22Rv1 (cell line): ENCODE results near the gene NEU4.

Source experiments
- H3K27ac ChIP-seq: fragments of 450-650 bp; 2 replicates; pipeline ENCODE4 v1.5.1; 2017
- ZFX ChIP-seq: fragments of 450-650 bp; IDR thresholded peaks from 2 replicates; pipeline ENCODE4 v1.6.1; 2017; ENCODE audit warnings: antibody characterized with exemption, borderline replicate concordance
- TF ChIP-seq, protein P1 (sequence below): fragments of 450-650 bp; IDR thresholded peaks from 2 replicates; pipeline ENCODE4 v1.5.1; 2017; ENCODE audit warnings: mild to moderate bottlenecking

The NEU4 gene

DNA sequence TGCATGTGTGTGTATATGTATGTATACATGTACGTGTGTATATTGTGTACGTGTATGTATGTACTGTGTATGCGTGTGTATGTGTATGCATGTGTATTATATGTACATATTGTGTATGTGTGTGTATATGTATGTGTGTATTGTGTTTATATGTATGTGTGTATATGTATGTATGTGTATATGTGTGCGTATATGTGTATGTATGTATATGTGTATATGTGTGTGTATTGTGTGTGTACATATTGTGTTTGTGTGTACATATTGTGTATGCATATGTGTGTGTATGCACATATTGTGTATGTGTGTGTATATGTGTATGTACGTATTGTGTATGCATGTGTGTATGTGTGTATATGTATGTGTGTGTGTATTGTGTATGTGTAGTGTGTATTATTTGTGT is 15.6 kb upstream of the NEU4 start:
- no peak overlapping the region for H3K27ac ChIP-seq
- TF ChIP-seq ZFX: no peak
- TF ChIP-seq, protein P1, sequence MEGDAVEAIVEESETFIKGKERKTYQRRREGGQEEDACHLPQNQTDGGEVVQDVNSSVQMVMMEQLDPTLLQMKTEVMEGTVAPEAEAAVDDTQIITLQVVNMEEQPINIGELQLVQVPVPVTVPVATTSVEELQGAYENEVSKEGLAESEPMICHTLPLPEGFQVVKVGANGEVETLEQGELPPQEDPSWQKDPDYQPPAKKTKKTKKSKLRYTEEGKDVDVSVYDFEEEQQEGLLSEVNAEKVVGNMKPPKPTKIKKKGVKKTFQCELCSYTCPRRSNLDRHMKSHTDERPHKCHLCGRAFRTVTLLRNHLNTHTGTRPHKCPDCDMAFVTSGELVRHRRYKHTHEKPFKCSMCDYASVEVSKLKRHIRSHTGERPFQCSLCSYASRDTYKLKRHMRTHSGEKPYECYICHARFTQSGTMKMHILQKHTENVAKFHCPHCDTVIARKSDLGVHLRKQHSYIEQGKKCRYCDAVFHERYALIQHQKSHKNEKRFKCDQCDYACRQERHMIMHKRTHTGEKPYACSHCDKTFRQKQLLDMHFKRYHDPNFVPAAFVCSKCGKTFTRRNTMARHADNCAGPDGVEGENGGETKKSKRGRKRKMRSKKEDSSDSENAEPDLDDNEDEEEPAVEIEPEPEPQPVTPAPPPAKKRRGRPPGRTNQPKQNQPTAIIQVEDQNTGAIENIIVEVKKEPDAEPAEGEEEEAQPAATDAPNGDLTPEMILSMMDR: no peak

DNA sequence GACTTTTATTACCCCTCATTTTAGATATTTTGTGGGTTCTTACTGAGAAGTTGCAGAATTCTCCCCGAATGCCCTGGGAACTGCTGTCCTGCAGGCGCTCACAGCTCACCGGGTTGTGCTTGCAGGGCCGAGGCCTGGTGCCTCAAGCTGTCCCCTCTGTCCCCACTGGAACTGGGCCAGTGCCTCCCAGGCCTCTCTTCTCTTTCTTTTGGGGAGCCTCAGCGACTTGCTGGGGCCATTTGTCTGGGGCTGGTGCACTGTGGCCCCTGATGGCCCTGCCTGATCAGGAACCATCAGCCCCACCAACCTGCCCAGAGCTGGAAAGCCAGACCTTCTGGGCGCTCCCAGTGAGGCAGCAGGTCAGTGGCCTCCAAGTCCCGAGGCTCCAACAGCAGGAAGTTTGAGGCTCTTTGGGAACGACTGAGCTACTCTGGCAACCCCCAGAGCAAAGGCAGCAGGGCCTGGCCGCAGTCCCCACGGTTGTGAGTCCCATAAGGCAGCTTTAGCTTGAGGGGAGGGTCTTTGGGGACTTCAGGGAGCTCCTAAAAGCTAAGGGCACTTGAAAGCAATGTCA is 14.7 kb upstream of the NEU4 start:
- H3K27ac ChIP-seq: no peak overlapping the region
- TF ChIP-seq ZFX: no peak

DNA sequence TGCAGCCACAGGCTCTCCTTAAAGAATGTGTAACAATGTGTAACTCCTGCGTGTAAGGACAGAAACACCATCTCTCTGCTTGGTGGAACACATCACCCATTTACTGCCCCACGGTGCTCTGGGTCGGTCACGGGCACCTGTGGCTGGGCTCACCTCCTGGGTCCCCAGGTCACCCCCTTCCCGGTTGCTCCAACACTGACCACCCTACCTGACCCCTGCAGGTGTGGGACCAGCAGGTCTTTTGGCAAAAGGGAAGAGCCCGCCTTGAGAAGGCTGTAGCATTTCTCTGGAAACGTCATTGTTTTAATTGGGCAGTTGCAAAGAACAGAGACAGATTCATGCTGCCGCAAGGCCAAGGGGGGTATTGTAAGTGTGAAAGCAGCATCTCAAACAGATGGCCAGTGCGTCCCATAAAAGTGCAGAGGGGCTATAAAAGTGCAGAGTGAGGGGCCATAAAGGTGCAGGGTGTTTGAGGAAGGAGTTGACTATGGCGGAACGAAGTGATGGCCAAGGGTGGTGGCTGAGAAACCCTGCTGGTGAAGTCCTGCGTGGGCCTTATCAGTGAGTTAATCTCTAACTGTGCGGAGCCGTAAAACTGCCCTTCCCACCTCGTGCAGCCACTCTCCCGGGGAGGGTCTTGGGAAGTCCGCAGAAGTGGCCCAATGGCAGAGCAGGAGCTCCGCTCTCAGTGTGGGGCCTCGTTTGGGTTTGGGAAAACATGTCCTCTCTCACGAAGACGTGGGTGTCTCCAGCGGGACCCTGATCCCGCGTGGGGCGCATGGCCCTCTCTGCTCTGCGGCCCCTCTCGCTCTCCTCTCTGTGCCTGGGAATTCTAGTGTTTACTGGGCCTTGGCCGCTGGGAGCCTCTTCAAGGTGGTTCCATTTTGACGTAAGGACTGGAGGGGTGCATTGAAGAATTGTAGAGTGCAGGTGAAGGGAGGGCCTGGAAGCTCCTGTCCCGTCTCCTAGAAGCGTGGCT is 13.7 kb upstream of the NEU4 start:
- TF ChIP-seq ZFX: no peak
- TF ChIP-seq, protein P1: no peak
- no peak overlapping the region for H3K27ac ChIP-seq

DNA sequence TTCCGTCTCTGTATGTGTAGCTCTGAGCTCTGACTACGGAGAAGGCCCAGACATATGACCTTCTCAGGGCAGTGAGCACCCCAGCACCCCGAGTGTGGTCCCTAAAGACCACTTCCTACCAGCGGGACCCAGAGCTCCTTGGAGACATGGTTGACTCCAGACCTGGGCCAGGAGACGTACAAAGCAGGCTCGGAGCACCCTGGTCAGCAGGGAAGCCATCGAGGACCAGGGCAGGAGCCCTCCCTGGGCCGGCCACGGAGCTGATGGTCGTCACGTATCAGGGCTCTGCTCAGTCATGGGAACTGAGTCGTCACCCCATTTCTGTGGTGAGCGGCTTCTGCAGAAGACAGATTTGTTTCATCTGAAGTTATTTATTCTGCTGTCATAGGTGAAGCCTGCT is 12.8 kb upstream of the NEU4 start:
- no peak overlapping the region for H3K27ac ChIP-seq
- TF ChIP-seq, protein P1: no peak
- no peak for TF ChIP-seq ZFX

DNA sequence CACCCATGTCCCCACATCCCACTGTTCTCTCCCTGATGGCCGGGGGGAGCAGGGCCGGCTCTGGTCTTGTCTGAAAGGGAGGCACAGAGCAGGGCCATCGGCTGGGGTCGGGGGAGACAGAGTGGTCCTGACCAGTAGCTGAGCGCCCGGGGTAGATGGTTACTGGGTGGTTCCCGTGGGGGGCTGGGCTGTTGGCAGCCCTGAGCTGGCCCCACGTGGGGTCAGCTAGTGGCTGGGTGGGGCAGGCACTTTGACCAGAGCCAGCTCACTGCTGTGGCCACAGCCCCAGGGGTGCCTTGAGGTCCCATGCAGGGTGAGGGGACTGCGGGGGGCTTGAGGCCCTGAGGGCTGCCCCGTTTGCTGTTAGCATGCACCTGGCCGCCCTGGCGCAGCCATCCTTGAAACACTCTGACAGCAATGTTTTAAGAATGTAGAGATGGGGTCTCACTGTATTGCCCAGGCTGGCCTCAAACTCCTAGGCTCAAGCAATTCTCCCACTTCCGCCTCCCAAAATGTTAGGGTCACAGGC is 12.3 kb upstream of the NEU4 start:
- no peak overlapping the region for H3K27ac ChIP-seq
- TF ChIP-seq ZFX: no peak
- TF ChIP-seq, protein P1: no peak

DNA sequence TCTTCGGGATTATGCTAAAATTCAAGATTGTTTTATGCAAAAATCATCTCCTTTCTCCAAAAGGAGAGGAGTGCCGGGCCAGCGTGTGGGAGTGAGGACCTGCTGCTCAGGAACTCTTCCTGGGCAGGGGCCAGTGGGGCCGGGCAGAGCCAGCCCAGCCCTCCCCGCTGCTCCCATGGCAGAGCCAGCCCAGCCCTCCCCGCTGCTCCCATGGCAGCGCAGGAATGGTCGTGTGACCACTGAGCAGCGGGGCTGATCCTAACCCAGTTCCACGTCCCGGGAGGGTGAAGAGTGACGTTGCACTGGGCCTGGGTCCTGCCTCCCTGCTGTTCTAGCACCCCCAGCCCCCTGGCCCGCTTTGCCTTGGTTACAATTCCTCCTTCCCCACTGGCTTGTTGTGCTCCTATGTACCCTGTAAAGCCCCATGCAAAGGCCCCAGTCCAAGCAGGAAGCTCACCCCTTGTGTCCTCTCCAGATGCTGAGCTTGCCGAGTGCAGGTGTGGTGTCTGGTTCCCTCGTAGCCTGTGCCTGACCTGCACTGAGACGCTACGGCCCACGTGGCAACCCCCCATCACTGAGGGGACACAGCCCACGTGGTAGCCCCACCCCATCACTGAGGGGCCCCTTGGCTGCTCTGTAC is 11.4 kb upstream of the NEU4 start:
- H3K27ac ChIP-seq: no peak overlapping the region
- TF ChIP-seq, protein P1: no peak
- no peak for TF ChIP-seq ZFX

DNA sequence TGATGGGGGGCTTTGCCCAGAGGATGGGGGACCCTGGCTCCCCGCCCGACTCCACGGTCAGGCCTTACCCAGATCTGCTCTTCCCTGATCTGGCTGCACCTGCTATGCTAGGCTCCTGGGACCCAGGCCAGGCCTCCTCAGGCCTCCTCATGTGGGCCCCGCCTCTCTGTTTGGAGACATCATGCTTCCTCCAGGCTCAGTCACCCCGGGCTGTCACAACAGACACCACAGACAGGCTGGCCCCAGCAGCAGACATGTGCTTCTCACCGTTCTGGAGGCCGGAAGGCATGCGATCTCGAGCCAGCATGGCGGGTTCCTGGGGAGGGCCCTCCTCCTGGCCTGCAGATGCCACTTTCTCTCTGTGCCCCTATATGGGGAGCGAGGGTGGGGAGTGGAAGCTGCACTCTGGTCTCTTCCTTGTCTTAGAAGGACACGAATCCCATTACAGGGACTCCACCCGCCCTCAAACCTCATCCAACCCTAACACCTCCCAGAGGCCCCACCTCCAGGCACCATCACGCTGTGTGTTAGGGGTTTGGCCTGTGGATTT is 10.8 kb upstream of the NEU4 start:
- TF ChIP-seq, protein P1: no peak
- no peak for TF ChIP-seq ZFX
- no peak overlapping the region for H3K27ac ChIP-seq
